Gastroesophageal sphincter (tissue), 4 donors: ENCODE measurements around the gene AGBL3. TPM values are rescaled to one million over a fixed set of nuclear protein-coding genes. Genes with fewer than 3 reads are reported as not detected.

Experiments
- ATAC-seq: fragments of 150-250 bp; one replicate; pipeline ENCODE4 v1.9.1; 2016; ENCODE audit warnings: mild to moderate bottlenecking, moderate library complexity
- H3K27ac ChIP-seq, 4 donors: fragments of 200-600 bp; sonication (generic) in 3 of 4; 1 replicate in 3 of 4; 2 replicates in 1 of 4; pipeline ENCODE4 v1.5.1; 2016 to 2019
- H3K27me3 ChIP-seq: fragments of 200-600 bp; sonication (generic); one replicate; pipeline ENCODE4 v1.5.1; 2019
- H3K36me3 ChIP-seq, 2 donors: fragments of 200-600 bp; sonication (generic); one replicate each; pipeline ENCODE4 v1.5.1; 2019; ENCODE audit warnings: control low read depth in 1 of 2
- H3K4me1 ChIP-seq, 3 donors: fragments of 200-600 bp; sonication (generic); 1 replicate in 2 of 3; 2 replicates in 1 of 3; pipeline ENCODE4 v1.5.1; 2016 to 2019; ENCODE audit warnings: control low read depth in 2 of 3
- H3K4me3 ChIP-seq, 2 donors: fragments of 200-600 bp; sonication (generic); one replicate each; pipeline ENCODE4 v1.5.1; 2019; ENCODE audit warnings: mild to moderate bottlenecking in 1 of 2, moderate library complexity in 1 of 2
- H3K9me3 ChIP-seq, 3 donors: fragments of 200-600 bp; sonication (generic); one replicate each; pipeline ENCODE4 v1.5.1; 2017 to 2019; ENCODE audit warnings: control low read depth in 2 of 3
- EP300 ChIP-seq: sonication (generic); formaldehyde crosslinking; IDR thresholded peaks from one replicate; pipeline ENCODE4 v1.6.1; 2017; ENCODE audit warnings: antibody characterized with exemption, mild to moderate bottlenecking
- POLR2A ChIP-seq, 2 donors: fragments of 450-650 bp; IDR thresholded peaks; one replicate each; pipeline ENCODE4 v1.6.1; 2017; ENCODE audit warnings: antibody characterized with exemption in 2 of 2, mild to moderate bottlenecking in 2 of 2, moderate library complexity in 1 of 2
- POLR2AphosphoS5 ChIP-seq: sonication (generic); formaldehyde crosslinking; IDR thresholded peaks from one replicate; pipeline ENCODE4 v1.6.1; 2017; ENCODE audit warnings: antibody characterized with exemption
- WGBS, 2 donors: methylation state at CpG; one replicate each; pipeline ENCODE4 v1.1.5; 2018; ENCODE audit warnings: low coverage in 1 of 2; 5-methylcytosine and 5-hydroxymethylcytosine counted together
- total RNA-seq, 4 donors: library from RNA; depleted of rRNA; stranded (reverse); fragments of >200 nt; gene quantifications; one replicate each; pipeline ENCODE4 v1.1.0, GENCODE V29; 2016
- TF ChIP-seq, protein P1 (sequence below), 4 experiments: fragments of 200-600 bp in 2 of 4; fragments of 450-650 bp in 2 of 4; sonication (generic) in 1 of 4; IDR thresholded peaks; one replicate each; pipeline ENCODE4 v1.5.1; 2017 to 2019; ENCODE audit warnings: antibody characterized with exemption in 4 of 4, mild to moderate bottlenecking in 2 of 4, moderate library complexity in 2 of 4

The AGBL3 gene
- total RNA-seq, 4 donors from 2014 or later: 0.30 to 5.6 (median 3.1) TPM

DNA sequence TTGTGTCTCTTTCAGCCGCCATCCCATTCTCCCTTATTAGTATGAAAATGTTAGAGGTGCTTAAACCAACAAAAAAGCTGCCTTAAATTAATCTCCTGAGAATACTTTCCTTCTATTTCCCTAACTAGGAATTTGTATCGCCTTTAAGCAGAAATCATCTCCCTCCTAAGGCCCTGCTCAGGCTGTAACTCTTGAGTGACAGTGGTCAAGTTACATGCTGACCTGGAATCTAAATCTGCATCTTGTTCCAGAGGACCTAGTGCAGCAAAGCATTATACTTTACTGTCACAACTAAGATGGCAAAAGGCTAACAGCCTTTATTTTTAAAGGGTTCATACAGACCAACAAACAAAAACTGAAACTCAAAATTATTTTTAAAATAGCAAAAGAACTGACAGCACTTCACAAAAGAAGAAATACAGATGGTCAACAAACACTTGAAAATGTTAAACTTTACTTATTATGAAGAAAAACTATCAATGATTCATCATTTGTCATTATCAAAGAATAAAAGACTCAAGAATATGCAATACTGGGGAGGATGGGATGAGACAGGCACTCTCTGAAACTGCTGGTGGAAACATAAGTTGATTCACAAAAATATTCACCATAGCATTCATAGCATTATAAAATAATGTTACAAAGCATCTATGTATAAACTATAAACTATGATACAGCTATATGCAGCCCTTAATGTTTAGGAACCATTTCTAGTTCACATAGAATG is 173.2 kb downstream of the AGBL3 start:
- no peak for ATAC-seq
- WGBS, 2 donors: 58 to 90% methylated on average over 2 of the region's 2 CpGs
- H3K4me3 ChIP-seq: no peak overlapping the region
- peaks cover 0 to 11% of the 10 kb centered on the region in 2 donors for H3K36me3 ChIP-seq
- H3K4me1 ChIP-seq: peaks cover 0 to 60% (median 11%) of the 10 kb centered on the region in 3 donors
- peaks cover 0 to 11% (median 0%) of the 10 kb centered on the region in 3 donors for H3K9me3 ChIP-seq
- TF ChIP-seq, protein P1, sequence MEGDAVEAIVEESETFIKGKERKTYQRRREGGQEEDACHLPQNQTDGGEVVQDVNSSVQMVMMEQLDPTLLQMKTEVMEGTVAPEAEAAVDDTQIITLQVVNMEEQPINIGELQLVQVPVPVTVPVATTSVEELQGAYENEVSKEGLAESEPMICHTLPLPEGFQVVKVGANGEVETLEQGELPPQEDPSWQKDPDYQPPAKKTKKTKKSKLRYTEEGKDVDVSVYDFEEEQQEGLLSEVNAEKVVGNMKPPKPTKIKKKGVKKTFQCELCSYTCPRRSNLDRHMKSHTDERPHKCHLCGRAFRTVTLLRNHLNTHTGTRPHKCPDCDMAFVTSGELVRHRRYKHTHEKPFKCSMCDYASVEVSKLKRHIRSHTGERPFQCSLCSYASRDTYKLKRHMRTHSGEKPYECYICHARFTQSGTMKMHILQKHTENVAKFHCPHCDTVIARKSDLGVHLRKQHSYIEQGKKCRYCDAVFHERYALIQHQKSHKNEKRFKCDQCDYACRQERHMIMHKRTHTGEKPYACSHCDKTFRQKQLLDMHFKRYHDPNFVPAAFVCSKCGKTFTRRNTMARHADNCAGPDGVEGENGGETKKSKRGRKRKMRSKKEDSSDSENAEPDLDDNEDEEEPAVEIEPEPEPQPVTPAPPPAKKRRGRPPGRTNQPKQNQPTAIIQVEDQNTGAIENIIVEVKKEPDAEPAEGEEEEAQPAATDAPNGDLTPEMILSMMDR (IDR thresholded peaks at IDR 0.05): no peak
- TF ChIP-seq EP300 (no peak), POLR2AphosphoS5 (no peak), POLR2A (IDR thresholded peaks at IDR 0.05) (no peak)
- H3K27ac ChIP-seq: peak overlapping the region in 3 of 4 donors; percentile 33 to 55 (median 51)
- H3K27me3 ChIP-seq: no peaks in the 10 kb centered on the region

DNA sequence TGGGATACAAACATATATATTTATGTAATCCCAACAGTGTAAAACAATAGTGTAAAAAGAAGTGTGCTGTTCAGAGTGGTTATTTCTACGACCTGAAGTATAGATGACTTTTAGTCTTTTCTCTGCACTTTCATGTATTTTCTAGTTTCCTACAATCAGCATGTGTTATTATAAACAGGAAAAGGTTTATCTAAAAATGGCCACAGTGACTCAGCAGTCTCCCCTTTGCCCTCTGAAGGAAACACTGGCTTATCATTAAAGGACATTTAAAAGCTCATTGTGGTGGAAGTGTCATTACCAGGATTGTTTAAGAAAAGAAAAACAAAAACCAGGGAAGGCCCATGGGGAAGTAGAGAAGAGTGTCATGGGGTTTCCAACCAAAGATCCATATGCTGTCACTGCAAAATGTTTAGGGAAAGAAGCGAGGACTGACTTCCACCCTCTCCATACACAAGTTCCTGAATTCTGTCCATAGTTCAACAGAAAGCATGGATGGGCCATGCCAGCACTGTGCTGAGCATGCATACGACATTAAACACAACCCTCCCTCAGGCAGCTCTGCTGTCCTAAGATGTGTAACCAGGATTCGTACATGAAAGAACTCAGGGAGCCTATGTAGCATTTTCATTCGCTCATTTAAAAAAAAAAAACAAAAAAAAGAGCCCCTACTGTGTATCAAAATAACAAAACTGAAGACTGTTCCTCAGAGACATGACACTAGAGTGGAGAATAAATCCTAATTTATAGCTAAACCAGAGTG is 174.0 kb downstream of the AGBL3 start:
- H3K4me3 ChIP-seq: no peak overlapping the region
- TF ChIP-seq EP300 (no peak), POLR2A (IDR thresholded peaks at IDR 0.05) (no peak)
- TF ChIP-seq, protein P1 (IDR thresholded peaks at IDR 0.05): no peak
- H3K27me3 ChIP-seq: no peaks in the 10 kb centered on the region
- H3K4me1 ChIP-seq: peaks cover 0 to 68% (median 13%) of the 10 kb centered on the region in 3 donors
- peak overlapping the region in 3 of 4 donors; percentile 51 to 64 (median 55) for H3K27ac ChIP-seq
- peaks cover 0 to 18% of the 10 kb centered on the region in 2 donors for H3K36me3 ChIP-seq
- H3K9me3 ChIP-seq: peaks cover 0 to 11% (median 0%) of the 10 kb centered on the region in 3 donors
- 55 to 56% methylated on average over 4 to 5 of the region's 5 CpGs for WGBS, 2 donors
- peak; percentile 36 for ATAC-seq

DNA sequence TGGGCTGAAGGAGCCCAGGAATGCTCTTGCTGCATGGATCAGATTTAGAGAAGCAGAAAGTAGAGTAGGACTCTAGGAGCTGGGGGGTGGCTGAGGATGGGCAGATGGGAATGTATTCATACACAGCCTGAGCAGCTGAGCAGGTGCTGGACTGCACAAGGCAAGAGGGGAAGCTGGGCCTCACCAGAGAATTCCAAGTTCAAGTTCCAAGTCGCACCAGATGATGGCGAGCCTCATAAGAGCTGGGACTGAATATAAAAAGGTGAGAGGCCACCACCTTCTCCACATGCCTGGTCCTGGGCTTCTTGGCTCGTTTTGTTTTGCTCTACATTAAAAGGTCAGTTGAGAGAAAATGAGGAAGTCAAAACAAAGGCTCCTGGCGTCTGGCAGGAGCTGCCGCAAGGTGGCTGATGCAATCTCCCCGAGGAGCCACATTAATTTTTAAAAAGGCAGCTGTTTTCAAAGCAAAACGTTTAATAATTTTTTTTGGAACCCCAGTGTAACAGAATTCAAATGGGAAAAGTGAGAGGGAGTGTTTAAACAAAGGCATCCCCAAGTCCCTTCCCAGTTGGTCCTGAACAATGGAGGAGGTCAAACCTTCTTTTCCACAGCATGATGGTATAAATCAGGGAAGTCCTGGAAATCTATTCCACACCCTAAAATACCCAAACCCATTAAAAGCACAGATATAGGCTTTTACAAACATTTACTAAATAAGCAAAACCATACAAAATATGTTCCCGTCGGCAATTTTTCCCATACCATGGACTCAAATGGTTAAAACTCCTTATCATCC is 174.7 kb downstream of the AGBL3 start:
- Histone ChIP-seq H3K27ac (peak overlapping the region in 3 of 4 donors; percentile 51 to 55 (median 52)), H3K9me3 (peaks cover 0 to 3% (median 0%) of the 10 kb centered on the region in 3 donors), H3K4me3 (no peak overlapping the region), H3K36me3 (peaks cover 0 to 26% of the 10 kb centered on the region in 2 donors), H3K4me1 (peaks cover 0 to 76% (median 13%) of the 10 kb centered on the region in 3 donors), H3K27me3 (no peaks in the 10 kb centered on the region)
- TF ChIP-seq EP300 (no peak), POLR2AphosphoS5 (no peak), POLR2A (IDR thresholded peaks at IDR 0.05) (no peak)
- TF ChIP-seq, protein P1 (IDR thresholded peaks at IDR 0.05): no peak
- whole genome bisulfite sequencing, 2 donors: 56 to 75% methylated on average over 7 to 9 of the region's 9 CpGs
- no peak for ATAC-seq

DNA sequence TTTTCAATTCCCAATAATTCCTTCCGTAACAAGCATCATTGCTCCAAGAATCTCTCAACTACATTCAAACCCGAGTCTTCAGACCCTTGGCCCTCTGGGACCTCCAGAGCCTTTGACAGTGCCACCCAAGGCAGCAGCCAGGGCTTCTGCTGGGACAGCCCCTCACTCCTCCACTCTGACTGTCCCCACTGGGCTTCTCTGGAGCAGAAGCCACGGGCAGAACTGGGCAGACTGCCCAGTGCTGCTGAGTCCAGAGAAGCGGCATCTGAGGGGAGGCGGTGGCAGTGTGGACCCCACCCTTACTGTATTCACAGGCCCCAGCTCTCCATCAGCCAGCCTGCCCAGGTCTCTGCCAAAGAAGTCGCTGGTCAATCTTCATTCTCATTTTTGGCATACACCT is 175.4 kb downstream of the AGBL3 start:
- H3K9me3 ChIP-seq: no peaks in the 10 kb centered on the region
- H3K27me3 ChIP-seq: no peaks in the 10 kb centered on the region
- no peak for ATAC-seq
- peaks cover 0 to 82% (median 13%) of the 10 kb centered on the region in 3 donors for H3K4me1 ChIP-seq
- peaks cover 0 to 32% of the 10 kb centered on the region in 2 donors for H3K36me3 ChIP-seq
- 83 to 100% methylated on average over 1 to 4 of the region's 6 CpGs for WGBS, 2 donors
- H3K27ac ChIP-seq: peak overlapping the region in 3 of 4 donors; percentile 51 to 53 (median 52)
- TF ChIP-seq, protein P1 (IDR thresholded peaks at IDR 0.05): no peak
- TF ChIP-seq EP300 (no peak), POLR2A (IDR thresholded peaks at IDR 0.05) (no peak), POLR2AphosphoS5 (no peak)
- no peak overlapping the region for H3K4me3 ChIP-seq
